HT-29 (cell line): ENCODE measurements around the gene KCNH6. TPM values are rescaled to one million over a fixed set of nuclear protein-coding genes. Genes with fewer than 3 reads are reported as not detected.
A peak's percentile ranks its signal among the peaks of the same experiment; 100 is the strongest.

Experiments
- DNase-seq: peaks from one replicate; pipeline ENCODE4 v3.0.0-alpha.2; 2015; ENCODE audit warnings: low spot score
- total RNA-seq: library from RNA; depleted of rRNA; stranded (reverse); fragments of >200 nt; shearing (Covaris generic); gene quantifications from 2 replicates; pipeline ENCODE4 v1.2.3, GENCODE V29; 2014

The KCNH6 gene
- total RNA-seq, 1 experiment from 2014 or later: 0.61 TPM

DNA sequence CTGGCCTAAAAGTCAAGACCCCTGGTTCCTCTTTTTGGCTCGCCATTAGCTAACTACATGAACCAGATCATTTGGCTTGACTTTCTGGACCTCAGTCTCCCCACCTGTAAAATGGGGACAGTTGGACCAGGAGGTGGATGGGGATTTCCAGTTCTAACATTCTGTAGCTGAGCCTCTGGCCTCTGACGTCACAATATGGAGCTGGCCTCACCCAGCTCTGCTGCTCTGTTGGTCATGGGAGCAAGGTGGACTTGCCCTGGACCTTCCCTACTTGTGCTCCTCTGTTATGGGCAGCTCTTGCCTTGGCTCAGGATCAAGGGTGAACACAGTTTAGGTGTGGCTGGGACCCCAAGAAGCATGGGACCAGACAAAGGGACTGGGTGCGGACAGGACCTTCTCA is 16.5 kb upstream of the KCNH6 start:
- no peak for DNase-seq

DNA sequence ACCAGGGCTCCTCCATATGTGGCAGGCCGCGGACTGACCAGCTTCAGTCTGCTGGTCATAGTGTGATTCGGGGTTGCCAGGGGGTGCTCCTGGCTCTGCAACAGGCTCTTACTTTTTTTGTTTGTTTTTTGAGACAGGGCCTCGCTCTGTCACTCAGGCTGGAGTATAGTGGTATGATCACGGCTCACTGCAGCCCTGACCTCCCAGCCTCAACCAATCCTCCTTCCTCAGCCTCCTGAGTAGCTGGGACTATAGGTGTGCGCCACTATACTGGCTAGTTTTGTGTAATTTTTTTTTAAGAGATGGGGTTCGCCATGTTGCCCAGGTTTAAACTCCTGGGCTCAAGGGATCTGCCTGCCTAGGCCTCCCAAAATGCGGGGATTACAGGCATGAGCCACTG is 11.8 kb upstream of the KCNH6 start:
- DNase-seq: no peak

DNA sequence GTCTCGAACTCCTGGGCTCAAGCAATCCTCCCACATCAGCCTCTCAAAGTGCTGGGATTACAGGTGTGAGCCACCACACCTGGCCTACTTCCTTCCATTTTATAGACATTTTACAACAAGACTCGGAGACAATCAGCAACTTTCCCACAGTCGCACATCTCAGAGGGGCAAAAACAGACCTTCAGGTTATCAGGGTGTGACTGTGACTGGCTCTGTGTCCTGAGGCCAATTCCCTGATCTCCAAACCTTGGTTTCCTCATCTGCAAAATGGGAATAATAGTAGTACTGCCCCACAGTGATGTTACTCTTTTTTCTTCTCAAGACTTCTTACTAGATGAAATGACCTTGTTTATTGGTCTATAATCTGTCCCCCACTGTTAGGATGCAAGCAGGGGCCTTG is 10.8 kb upstream of the KCNH6 start:
- DNase-seq: no peak

DNA sequence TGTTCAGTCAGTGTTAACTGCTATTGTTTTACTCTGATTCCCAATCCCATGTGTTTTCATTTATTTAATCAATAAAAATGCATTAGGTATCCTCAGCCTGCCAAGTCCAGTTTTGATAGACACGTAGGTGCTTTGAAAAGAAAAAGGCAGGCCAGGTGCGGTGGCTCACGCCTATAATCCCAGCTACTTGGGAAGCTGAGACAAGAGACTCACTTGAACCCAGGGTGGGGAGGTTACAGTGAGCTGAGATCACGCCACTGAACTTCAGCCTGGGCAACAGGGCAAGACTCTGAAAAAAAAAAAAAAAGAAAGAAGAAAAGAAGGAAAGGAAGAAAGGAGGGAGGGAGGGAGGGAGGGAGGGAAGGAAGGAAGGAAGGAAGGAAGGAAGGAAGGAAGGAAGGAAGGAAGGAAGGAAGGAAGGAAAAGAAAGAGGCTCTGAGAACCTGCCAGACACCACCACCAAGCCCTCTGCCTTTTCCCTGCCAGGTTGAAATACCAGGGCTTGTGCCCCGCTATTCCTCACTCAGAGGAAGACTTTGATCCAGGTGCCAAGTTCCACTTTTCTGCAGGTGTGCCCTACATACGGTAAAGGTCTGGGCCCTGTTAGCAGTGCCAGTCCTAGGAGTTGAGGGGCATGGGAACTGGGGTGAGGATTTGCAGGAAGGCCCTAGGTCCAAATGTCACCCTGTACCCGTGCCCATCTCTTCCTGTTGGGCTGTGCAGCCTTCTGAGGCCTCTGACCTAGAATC is 10.1 kb upstream of the KCNH6 start:
- DNase-seq: no peak

DNA sequence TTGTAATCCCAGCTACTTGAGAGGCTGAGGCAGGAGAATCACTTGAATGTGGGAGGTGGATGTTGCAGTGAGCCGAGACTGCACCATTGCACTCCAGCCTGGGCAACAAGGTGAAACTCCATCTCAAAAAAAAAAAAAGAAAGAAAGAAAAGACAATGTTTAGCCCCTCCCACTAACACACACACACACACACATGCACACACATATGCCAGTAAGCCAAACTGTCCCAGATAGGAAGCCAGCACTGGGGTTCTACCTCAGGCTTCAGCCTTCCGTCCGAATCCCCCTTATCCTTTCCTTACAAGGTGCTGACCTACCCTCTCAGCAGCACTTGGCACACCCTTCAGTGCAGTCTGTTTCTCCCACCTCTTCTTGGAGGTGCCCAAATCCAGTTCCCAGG is 8.7 kb upstream of the KCNH6 start:
- no peak for DNase-seq

DNA sequence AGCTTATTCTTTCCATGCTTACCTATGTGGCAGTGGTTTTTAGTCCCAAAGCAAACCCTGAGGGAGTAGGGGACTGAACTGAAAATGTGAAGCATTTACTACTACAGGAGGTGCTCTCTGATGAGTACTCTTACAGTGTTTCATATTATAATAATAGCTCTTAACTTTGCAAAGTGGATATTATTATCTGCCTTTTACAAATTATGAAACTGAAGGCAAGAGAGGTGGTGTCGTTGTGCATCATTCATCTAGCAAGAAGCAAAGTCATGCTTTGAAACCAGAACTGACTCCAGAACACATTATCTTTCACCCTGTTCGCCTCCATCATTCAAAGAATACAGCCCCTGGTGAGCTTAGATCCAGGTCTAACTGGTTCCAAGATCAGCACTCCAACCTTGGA is 8.2 kb upstream of the KCNH6 start:
- DNase-seq: no peak

DNA sequence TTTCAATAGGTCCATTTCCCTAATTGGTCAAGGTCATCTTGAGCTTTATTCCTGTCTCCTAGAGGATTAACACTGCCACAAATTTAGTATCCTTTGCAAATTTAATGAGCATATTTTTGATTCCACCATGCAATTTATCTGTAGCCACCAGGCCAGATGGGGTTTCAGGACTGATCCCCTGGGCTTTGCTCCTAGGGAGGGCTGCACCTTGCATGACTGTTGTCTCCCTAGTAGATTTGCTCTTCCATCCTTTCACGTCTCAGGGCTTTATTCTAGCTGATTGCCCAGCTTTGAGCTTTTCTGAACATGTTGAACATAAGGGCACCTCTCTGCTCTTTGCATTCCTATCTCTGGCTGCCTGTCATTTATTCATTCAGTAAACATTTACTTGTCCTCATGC is 7.7 kb upstream of the KCNH6 start:
- no peak for DNase-seq

DNA sequence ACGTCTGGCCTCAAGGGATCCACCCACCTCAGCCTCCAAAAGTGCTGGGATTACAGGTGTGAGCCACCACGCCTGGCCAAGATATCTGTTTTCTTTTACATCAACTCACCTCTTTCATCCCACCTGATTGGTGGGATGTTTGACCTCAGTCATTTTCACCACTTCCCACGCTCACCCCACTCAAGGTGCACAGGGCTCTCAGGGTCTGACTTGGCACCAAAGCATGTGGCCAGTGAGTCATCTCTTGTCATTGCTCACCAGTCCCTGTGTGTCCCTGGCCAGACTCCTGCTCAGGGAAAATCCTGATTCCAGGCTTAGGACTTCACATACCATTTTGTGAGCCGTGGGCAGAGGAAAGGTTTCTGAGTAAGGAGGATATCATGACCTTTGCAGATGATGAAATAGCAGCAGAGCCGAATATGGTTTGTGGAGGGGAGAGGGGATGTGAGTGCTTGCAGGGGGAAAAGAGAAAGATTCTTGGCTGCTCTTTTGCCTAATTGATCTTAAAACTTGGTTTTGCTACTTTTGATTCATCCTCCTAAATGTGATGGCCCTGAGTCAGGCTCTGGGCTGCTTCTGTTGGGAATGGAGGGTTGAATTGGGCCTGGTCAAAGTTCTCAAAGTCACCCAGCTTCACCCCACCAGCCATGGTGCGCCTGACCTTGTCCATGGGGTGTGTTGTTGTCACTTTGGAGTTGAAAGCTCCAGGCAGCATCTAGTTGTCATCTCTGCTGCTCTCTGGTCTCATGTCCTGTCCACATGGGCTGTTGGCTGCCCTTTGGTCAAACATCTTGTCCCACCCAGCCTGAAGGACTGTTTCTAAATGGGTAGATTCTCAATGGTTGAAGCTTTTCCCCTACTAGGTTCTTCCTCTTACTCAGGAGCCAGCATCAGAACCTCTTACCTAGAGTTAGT is 6.0 kb upstream of the KCNH6 start:
- DNase-seq: no peak

DNA sequence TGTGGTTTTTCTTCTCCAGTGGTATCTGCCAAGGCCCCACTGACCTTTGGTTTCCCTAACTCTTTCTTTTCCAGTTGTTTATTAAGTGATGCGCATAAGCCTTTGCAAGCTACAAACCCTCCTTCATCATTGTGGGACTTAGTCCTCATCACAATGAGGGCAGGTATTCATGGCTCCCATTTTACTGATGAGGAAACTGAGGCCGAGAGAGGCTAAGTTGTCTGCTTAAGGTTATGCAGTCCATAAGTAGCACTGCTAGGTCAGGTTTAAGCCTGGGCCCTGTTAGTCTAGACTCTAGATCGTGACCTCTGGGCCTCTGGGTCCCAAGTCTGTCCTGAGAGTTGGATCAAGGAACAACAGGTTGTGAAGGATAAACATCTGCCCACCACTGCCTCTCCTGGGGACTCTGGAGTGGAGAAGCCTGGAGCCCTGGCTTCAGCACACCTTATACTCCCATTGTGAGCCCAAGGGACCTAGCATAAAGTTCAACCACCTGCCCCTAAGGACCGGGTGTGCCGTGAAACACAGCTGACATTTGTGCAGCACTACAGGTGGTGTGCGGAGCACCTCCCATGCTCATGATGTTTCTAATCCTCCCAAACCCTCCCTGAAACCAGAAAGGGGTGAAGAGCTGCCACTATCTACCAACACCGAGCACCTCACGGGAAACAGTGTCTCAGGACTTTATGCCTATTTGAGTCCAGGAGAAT is 5.2 kb upstream of the KCNH6 start:
- DNase-seq: no peak

DNA sequence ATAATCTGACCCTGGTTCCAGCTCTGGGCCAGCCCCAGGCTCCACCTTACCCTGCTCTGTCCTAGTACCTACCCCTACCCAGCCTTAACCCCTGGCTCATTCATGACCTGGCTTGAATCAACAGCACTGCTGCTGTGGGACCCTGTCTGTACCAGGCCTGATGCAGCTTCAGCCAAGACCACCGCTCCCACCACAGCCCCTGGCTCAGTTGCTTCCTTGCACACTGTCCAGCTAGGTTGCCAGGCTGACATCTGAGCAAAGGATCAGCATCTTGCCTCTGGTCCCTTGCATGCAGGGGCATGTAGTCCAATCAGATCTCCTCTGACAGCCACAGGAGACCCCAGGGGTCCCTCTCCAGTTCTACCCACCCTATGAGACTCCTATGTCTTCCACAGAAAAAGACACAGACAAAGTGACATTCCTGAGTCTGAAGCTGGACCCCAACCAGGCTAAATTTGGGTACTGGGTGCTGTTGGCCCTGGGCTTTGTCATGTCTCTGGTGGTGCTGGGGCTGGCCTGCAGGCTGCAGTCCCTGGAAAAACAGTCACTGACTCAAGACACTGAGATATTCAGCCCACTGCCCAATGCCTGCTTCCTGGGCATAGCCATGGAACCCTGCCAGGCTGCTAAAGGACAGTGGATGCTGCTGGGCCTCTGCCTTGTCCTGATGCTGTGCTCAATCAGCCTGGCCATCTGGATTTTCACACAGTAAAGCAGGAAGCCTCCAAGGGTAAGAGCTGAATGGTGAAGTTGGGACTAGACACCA is 3.9 kb upstream of the KCNH6 start:
- DNase-seq: no peak

DNA sequence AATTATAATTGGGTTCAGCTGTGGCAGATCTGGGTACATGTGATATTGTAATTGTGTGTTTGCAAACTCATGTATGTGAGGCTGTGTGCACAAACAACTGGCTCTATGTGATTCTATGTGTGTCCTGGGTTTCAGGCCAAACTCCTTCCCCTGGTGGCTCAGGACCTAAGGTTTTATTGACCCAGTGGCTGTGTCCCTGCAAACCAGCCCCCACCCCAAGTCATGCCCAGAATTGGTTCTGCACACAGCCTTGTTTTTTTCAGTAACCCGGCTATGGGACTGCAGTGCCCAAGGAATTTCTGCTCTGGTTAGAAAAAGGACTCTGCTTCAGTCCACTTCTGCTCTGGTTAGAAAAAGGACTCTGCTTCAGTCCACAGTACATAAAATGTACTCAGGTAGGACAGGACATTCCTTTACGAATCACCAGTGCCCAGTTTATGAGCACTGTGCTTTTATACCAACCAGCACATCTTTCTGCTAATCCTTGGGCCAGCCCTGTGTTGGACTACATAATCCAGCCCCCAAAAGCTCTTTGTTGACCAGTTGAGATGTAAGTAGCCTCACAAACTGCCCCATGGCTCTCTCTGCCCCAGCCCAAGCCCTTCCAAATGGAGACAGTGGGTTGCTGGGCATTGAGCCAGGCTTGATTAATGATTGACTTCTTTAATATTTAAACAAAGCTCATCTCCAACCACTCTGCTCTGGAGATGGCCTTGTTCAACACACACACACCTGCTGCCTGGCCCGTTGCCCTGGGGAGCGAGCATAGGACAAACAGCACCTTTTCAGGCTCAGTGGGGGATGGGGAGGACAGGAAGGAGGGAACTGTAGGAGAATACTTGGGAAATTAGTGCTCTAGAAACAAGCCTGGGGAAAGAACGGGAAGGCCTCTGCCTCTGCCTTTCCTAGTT is 2.9 kb upstream of the KCNH6 start:
- DNase-seq: peak; percentile 52

DNA sequence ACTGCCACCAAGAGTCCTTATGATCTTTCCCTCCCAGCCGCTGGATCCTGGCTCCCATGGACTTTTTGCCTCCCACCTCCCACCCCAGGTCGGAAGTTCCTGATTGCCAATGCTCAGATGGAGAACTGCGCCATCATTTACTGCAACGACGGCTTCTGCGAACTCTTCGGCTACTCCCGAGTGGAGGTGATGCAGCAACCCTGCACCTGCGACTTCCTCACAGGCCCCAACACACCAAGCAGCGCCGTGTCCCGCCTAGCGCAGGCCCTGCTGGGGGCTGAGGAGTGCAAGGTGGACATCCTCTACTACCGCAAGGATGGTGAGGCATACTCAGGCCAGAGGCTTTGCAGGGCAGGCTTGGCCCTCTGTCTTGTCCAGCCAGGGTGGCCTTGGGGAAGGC is 893 bp downstream of the KCNH6 start:
- no peak for DNase-seq

DNA sequence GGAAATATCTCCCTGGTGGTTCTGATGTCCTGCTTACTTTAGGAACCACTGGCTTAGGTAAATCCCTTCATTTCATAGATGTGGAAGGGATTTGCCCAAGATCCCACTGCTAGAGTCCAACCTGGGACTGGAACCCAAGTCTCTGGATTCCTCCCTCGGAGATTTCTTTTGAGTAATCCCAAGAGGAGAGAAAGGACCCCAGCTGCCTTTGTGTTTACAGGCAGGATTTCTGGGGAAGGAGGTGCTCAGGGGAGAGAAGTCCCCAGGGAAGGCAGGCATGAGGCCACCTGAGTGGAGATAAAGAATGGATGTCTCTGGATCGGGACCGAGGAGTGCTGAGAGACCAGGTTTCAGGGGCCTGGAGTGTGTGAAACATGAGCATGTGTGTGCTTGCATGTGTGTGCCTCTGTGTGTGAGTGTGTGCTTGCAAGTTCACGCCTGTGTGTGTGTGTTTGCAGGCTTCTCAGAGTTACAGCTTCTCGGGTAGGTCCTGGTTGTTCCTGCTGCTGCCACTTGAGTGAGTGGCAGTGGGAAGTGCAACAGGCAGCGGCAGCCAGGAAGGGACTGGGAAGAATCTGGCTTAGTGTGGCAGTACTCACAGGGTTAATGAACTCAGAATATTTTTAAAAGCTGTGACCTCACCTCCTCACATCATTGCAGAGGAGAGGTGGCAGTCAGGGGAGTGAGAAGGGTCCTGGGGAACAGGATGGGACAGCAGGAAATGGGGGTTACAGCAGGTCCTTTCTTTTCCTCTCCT is 2.2 kb downstream of the KCNH6 start:
- no peak for DNase-seq

DNA sequence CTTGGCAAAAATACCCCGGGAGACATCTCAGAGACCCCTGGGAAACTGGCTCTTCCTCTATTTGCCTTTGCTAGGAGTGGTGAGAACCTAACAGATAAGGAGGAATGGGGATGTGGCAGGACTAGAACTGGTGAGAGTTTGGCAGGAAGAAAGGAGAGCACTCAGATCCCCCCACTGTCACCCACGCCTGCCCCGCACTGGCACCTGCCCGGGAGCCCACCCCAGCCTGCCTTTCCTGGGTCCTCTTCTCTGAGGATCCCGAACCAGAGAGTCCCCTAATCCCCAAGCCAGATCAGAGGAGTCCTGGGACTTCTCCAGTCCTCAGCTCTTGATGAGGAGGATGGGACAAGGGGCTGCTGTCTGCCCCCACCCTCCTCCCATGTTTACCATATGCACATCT is 3.7 kb downstream of the KCNH6 start:
- DNase-seq: no peak

DNA sequence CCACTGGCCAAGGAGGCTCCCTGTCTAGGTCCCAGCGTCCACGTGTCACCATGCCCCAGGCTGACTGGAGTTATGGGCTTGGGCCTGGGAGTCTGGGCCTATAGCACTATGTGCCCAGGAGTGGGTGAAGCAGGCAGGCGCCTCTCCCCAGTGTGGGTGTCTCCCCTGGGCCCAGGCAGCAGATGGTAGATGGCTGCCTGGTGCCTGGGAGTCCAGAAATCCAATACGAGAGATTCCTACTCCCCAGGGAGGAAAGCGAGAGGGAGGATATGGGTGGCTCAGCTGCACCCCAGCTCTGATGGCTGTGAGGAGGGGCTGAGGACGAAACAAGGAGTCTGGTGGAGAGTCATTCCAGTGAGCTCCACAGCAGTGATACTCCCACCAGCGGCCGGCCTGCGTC is 5.0 kb downstream of the KCNH6 start:
- no peak for DNase-seq

DNA sequence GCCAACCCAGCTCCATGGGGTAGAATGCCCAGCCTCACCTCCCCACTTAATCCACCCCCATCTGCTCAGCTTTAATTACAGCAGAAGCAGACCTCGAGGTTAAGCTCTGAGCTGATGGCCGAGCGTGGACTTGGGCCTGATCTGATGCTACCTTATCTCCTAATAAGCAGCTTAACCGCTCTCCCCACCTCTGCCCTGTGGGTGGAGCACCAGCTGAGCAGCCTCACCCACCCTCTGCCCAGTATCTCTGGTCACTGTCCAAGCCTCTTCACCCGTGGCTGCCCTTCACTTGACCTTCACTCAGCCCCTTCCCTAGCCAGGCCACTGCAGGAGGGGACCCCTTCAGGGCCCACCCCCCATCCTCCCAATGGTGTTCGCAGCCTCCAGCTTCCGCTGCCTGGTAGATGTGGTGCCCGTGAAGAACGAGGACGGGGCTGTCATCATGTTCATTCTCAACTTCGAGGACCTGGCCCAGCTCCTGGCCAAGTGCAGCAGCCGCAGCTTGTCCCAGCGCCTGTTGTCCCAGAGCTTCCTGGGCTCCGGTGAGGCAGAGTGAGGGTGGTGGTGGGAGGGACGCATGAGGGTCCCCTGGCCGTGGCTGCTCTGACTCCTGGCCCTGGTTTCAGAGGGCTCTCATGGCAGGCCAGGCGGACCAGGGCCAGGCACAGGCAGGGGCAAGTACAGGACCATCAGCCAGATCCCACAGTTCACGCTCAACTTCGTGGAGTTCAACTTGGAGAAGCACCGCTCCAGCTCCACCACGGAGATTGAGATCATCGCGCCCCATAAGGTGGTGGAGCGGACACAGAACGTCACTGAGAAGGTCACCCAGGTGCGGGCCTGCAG is 6.8 kb downstream of the KCNH6 start:
- DNase-seq: no peak

DNA sequence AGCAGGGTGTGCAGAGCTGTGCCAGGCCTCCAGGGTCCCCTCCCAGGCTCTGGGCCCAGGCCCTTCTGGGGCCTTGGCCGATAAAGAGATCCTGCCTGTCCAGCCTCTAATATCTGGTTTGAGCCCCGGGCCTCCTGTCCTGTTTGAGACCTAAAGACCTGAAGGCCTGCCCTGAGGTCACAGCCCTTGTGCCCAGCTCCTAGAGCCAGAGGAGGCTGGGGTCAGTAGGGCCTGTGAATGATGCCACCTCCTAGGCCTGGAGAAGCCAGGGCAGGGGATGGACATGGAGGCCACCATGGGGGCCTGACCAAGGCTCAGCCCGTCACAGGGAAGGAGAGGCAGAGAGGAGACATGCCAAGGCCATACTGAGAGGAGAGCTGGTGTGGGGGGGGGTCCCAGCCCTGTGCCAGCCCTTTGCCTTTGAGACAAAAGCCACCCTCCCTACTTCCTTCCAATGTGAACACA is 7.4 kb downstream of the KCNH6 start:
- no peak for DNase-seq
